Measurements from ENCODE around the gene FUT7. TPM values are rescaled to one million over a fixed set of nuclear protein-coding genes. Genes with fewer than 3 reads are reported as not detected.
A peak's percentile ranks its signal among the peaks of the same experiment; 100 is the strongest.

FUT7 gene
- total RNA-seq, 3 donors from 2014 or later (not counting 1 experiment from before 2014, with no cell fraction given) = 0.99 to 5.1 (median 3.9) TPM

DNA sequence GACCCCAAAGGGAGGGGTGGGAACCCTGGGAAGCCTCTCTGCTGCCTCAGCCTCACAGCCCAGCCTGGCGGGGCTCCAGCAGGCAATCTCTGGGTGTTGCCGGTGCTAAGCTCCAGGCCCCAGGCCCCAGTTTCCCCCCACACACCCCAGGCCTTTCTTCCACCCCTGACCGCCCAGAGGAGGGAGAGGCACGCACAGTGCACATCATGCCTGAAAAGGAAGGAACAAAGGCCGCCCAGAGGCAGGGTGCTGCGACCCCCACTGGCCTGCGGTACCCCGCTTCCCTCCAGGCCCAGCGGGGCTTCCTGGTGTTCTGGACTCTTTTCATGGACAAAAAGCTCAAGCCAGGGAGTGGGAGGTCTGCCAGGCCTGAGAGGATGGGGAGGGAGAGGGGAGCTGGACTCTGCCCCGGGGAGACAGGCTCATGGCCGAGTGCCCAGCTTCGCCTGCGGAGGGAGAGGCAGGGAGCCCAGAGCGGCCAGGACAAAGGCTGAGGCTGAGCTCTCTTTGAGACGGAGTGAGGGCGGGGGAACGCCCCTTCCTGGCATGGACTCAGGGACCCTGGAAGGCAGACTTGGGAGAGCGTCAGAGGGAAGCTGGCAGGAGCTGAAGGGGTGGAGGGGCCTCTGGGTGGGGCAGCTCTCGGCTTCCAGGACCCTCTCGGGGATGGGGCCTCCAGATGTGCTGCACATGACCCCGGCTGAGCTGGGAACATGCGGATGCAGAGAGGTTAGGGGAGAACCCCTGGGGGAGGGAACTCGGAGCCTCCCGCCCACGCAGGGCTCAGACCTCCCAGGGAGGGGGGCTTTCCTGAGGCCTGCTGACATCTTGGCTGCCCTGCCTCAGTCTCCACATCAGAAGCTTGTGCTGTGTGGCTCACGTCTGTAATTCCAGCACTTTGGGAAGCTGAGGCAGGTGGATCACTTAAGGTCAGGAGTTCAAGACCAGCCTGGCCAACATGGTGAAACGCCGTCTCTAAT lies 23.8 kb upstream of the FUT7 start:
- Histone ChIP-seq H3K9me3 (ENCODE audit: control insufficient read depth, insufficient read depth, low read length) (no peaks in the 10 kb centered on the region), H3K4me1 (ENCODE audit: control insufficient read depth, insufficient read depth, low read length) (peaks cover 16% of the 10 kb centered on the region), H3K27me3 (ENCODE audit: control insufficient read depth, insufficient read depth, low read length) (peaks cover 24% of the 10 kb centered on the region), H3K27ac (ENCODE audit: low read length) (no peak overlapping the region), H3K36me3 (ENCODE audit: control insufficient read depth, insufficient read depth, low read length) (no peaks in the 10 kb centered on the region), H3K4me3 (ENCODE audit: low read length) (no peak overlapping the region)
- intact Hi-C loops (cut with micrococcal nuclease) = no loop called here
- no peaks in the 10 kb centered on the region for H3K9me3 Mint-ChIP-seq
- WGBS (ENCODE audit: insufficient coverage) = 85% methylated on average over 28 of the region's 28 CpGs
- TF ChIP-seq, protein P1, sequence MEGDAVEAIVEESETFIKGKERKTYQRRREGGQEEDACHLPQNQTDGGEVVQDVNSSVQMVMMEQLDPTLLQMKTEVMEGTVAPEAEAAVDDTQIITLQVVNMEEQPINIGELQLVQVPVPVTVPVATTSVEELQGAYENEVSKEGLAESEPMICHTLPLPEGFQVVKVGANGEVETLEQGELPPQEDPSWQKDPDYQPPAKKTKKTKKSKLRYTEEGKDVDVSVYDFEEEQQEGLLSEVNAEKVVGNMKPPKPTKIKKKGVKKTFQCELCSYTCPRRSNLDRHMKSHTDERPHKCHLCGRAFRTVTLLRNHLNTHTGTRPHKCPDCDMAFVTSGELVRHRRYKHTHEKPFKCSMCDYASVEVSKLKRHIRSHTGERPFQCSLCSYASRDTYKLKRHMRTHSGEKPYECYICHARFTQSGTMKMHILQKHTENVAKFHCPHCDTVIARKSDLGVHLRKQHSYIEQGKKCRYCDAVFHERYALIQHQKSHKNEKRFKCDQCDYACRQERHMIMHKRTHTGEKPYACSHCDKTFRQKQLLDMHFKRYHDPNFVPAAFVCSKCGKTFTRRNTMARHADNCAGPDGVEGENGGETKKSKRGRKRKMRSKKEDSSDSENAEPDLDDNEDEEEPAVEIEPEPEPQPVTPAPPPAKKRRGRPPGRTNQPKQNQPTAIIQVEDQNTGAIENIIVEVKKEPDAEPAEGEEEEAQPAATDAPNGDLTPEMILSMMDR (IDR thresholded peaks at IDR 0.05) = no peak
- no peak overlapping the region for H3K27ac Mint-ChIP-seq
- no peak overlapping the region for H3K4me3 Mint-ChIP-seq
- H3K27me3 Mint-ChIP-seq (ENCODE audit: low read depth in 2 of 2) = peaks cover 0 to 11% of the 10 kb centered on the region in 2 donors
- no peaks in the 10 kb centered on the region for H3K4me1 Mint-ChIP-seq
- no peak for ATAC-seq
- no peaks in the 10 kb centered on the region for H3K36me3 Mint-ChIP-seq
- DNase-seq = no peak

DNA sequence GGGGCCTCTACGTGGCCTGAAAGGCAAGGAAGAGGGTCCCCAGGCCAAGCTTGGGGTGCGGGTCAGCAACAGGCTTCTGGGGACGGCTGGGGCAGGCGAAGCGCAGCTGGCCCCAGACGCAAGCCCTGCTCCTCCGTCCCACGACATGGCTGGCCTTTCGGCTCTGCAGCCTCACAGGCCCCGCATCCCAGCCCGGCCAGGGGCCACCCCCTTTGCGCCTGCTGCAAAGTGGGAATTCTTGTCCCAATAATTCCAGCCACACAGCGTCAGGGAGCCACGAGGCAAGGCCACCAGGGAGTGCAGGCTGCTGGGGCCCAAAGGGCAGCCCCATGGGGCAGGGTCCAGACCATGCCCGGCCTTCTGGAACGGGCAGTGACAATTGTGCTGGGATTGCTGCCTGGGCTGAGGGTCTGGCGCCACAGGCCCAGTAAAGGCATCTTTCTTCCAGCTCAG lies 23.1 kb upstream of the FUT7 start:
- Histone ChIP-seq H3K27ac (ENCODE audit: low read length) (no peak overlapping the region), H3K36me3 (ENCODE audit: control insufficient read depth, insufficient read depth, low read length) (no peaks in the 10 kb centered on the region), H3K9me3 (ENCODE audit: control insufficient read depth, insufficient read depth, low read length) (no peaks in the 10 kb centered on the region), H3K4me3 (ENCODE audit: low read length) (no peak overlapping the region), H3K27me3 (ENCODE audit: control insufficient read depth, insufficient read depth, low read length) (peaks cover 27% of the 10 kb centered on the region), H3K4me1 (ENCODE audit: control insufficient read depth, insufficient read depth, low read length) (peaks cover 16% of the 10 kb centered on the region)
- ATAC-seq (no peak), DNase-seq (no peak)
- 93% methylated on average over 17 of the region's 17 CpGs for WGBS (ENCODE audit: insufficient coverage)
- intact Hi-C loops (cut with micrococcal nuclease) = no loop called here
- H3K4me3 Mint-ChIP-seq = no peak overlapping the region
- H3K4me1 Mint-ChIP-seq = no peaks in the 10 kb centered on the region
- TF ChIP-seq, protein P1 (IDR thresholded peaks at IDR 0.05) = no peak
- no peaks in the 10 kb centered on the region for H3K9me3 Mint-ChIP-seq
- H3K27me3 Mint-ChIP-seq (ENCODE audit: low read depth in 2 of 2) = peaks cover under 1 to 15% of the 10 kb centered on the region in 2 donors
- H3K36me3 Mint-ChIP-seq = no peaks in the 10 kb centered on the region
- no peak overlapping the region for H3K27ac Mint-ChIP-seq

DNA sequence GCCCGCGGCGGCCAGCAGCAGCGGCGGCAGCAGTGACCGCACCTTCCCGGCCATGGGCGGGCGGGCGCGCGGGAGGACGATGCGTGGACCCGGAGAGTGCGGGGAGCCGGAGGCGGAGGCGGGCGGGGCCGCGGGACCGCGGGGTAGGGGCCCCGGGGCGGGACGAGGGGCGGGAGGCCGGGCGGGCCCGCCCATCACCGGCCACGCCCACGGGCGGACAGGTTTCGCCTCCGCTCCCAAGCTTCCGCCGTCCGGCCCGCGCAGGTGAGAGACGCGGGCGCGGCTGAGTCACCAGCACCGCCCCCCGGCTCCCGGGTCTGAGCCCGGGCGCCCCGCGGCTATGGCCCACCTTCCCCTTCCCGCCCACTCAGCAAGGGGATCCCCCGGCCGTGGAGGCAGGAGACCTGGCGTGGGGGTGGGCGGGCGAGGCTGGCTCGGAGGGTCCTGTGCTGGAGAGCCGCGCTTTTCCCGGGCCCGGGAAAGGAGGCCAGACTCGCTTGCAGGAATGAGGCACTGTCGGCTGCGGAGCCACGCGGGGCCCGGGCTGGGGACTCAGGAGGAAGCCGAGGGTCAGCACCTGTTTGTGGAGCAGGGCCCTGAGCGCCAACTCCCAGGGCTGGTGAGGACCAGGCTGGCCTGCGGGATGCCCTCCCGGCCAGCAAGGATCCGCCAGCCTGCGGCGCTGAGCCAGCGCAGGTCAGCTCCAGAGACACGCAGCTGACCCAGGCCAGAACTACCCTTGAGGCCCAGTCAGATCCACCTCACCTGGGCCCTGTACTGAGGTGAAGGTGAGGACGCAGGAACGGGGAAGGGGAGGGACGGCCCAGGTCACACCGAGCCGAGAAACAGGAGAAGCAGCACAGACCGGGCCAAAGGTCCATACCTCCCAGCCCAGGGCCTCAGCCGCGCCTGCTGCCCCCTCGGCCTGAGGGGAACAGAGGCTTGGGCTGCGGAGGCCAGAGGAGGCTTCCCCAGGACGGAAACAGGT lies 22.4 kb upstream of the FUT7 start, which contains the start of gene ENTPD2:
Gene ENTPD2, minus strand, starts transcription at position 118 of the 988 bp plus-strand sequence. Its CDS starts 64 bp downstream, at position 54.
- Mint-ChIP-seq H3K4me3 (peak within 1 kb of the TSS; percentile 21), H3K9me3 (no peaks in the 10 kb centered on the region), H3K27ac (no peak within 1 kb of the TSS), H3K27me3 (ENCODE audit: low read depth in 2 of 2) (peaks cover 7 to 22% of the 10 kb centered on the region in 2 donors), H3K4me1 (no peaks in the 10 kb centered on the region), H3K36me3 (no peaks in the 10 kb centered on the region)
- peaks cover 16% of the 10 kb centered on the region for H3K4me1 ChIP-seq (ENCODE audit: control insufficient read depth, insufficient read depth, low read length)
- DNase-seq (peak in 1 of 2 donors; percentile 62), ATAC-seq (peak; percentile 31 to 64 (median 60))
- intact Hi-C loops (cut with micrococcal nuclease) = no loop called here
- no peaks in the 10 kb centered on the region for H3K9me3 ChIP-seq (ENCODE audit: control insufficient read depth, insufficient read depth, low read length)
- whole genome bisulfite sequencing (ENCODE audit: insufficient coverage) = 20% methylated on average over 90 of the region's 90 CpGs
- no peaks in the 10 kb centered on the region for H3K36me3 ChIP-seq (ENCODE audit: control insufficient read depth, insufficient read depth, low read length)
- H3K27ac ChIP-seq (ENCODE audit: low read length) = no peak within 1 kb of the TSS
- H3K4me3 ChIP-seq (ENCODE audit: low read length) = no peak within 1 kb of the TSS
- TF ChIP-seq, protein P1 (IDR thresholded peaks at IDR 0.05) = no peak
- H3K27me3 ChIP-seq (ENCODE audit: control insufficient read depth, insufficient read depth, low read length) = peaks cover 34% of the 10 kb centered on the region

Data from natural killer cell (primary cell).